GM19467 (cell line): ENCODE results near the gene OR4N2.
"Not testable (repeated sequence)": the region's sequence is repeated elsewhere in the genome, so short reads cannot be mapped to it uniquely, and the experiment has no call there.

Source experiments
- ATAC-seq: cut with Tn5 transposase; IDR thresholded peaks from one replicate; pipeline ENCODE4 v1.9.1; 2021; ENCODE audit warnings: mild to moderate bottlenecking, moderate library complexity; ENCODE audit not compliant: unreplicated experiment

OR4N2 gene

DNA sequence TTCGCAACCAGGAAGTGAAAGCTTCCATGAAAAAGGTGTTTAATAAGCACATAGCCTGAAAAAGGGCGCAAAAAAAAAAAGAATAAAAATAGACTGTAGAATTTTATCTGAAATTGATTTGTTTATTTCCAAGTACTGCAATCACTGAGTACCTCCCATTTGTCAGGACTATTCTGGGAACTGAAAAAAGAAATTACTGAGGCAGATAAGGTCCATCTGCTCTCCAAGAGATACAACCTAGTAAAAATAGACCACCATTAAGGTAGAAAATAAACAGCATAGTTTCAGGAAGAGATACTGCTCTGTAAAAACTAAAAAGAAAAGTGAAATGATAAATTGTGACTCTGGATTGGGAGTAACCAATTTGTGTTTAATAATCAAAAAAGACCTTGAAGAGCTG lies 24.7 kb downstream of the OR4N2 start:
- ATAC-seq = no peak

DNA sequence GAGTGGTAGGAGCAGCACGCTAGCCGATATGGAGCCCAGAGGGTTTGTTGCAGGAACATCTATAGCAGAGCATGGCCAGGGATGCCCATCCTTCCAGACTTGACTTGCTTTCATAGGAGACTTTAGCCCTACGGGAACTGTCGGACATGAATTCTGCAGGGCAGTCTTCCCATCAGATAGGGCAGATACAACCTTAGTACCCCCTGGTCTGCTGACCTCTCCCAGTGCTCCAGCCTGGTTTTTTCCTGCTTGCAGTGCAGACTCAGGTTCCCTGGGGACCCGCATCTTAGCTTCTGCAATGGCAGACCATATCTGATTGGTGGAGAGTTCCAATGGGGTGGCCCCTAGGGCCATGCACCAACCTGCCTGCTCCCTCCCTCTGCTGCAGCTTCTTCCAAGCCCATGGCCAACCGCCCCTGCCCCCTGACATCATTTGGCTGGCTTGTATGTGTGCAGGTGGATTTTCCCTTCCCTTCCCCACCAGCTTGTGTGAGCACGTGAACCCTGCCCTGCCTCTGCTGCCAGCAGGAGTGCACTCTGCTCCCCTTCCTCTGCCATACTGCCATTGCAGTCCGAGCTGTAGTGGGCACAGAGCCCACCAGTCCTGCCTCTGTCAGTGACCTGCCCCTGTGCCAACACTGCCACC lies 30.8 kb downstream of the OR4N2 start:
- ATAC-seq = not testable (repeated sequence)

DNA sequence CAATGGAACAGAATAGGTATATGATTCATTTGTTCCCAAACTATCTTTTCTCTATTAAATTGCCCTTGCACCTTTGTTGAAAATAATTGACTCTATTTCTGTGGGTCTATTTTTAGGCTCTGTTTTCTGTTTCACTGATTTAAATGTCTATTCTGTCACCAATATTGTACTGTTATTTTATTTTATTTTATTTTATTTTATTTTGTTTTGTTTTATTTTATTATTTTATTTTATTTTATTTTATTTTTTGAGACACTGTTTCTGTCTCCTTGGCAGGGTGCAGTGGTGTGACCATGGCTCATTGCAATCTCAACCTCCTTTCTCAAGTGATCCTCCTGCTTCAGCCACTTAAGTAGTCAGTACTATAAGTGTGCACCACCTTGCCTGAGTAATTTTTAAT lies 34.9 kb downstream of the OR4N2 start:
- ATAC-seq = no peak

DNA sequence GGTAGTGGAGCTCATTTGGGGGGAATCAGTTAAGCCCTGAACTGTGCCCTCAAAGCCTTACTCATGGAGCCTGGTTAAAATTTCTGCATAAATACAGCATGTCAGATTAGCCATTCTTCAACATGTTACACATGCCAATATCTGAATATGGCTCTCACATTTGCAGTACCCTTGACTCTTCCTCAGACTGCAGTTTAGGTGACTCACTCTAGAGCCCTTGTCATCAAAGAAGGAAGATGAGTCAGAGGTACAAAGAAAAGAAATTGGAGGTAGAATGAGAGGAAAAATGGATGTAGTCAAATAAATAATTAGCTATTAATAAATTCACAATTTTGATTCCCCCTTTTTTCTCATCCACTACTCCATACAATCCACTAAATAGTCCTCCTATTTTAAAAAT lies 47.8 kb downstream of the OR4N2 start:
- ATAC-seq = no peak

DNA sequence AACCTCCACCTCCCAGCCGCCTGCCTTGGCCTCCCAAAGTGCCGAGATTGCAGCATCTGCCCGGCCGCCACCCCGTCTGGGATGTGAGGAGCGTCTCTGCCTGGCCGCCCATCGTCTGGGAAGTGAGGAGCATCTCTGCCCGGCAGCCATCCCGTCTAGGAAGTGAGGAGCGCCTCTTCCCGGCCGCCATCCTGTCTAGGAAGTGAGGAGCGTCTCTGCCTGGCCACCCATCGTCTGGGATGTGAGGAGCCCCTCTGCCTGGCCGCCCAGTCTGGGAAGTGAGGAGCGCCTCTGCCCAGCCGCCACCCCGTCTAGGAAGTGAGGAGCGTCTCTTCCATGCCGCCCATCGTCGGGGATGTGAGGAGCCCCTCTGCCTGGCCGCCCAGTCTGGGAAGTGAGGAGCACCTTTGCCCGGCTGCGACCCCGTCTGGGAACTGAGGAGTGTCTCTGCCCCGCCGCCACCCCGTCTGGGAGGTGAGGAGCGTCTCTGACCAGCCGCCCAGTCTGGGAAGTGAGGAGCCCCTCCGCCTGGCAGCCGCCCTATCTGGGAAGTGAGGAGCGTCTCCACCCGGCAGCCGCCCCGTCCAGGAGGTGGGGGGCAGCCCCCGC lies 62.6 kb downstream of the OR4N2 start:
- not testable (repeated sequence) for ATAC-seq

DNA sequence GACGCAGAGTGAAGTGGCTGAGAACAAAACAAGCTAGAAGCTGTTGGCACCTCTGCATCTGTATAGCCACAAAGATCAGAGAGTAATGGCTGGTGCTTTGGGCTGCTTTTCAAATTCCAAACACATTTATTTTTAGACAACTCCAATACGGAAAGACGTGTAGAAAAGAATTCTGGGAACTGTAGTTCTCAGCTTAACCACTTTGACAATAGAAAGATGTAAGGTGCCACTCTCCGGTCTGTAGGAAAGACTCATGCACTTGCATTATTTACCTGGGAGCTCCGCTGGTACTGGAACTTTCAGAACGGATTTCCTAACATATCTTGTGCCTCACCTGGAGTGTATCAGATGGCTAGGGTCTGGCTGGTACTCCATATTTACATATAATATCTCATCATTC lies 69.6 kb downstream of the OR4N2 start:
- no peak for ATAC-seq

DNA sequence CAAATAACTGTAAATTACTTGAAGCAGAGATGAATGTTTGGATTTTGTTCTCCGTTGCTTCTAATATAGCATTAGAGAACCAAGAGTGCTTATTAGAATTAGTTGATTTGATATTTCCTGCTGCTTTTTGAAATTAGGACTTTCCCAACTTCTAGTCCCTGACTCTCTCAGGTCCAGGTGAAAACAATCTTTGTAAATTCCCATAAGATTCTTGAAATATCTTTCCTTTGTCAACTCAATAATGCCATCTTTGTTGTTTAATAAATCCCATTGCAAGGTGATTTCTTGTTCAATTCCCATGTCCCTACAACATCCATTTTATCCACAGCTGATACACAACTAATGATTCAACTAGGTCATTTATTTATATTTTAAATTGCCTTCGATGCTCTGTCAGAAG lies 71.3 kb downstream of the OR4N2 start, which contains the start of gene OR4K2:
TSS of gene OR4K2 (plus strand) at position 301 of the 400 bp plus-strand sequence. CDS start 1,126 bp downstream, outside the sequence.
- no peak for ATAC-seq

DNA sequence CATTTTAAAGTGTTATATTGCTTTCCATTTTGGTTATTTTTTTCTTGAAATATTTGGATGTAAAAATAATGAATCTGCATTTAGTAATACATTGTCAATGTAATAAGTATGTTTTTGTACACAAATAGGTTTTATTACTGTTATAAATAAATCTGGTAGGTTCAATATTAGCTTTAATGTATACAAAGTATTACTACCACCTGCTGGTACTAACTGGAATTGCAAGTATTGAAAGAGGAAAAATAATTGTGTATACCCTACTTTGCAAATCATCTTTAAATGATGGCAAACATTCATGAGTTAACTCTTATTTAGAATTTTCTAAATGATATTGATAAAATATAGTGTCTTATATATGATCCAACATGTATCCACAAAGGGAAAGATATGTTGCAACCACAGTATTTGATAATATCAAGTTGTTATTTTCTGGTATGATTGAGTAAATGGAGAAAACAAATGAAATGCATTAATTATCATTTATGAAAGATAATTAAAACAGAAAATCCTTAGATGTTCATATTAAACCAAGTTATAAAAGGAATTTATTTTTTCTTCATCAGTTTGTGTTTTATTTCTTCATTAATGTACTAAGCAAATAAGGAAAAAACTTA lies 74.6 kb downstream of the OR4N2 start:
- no peak for ATAC-seq
